SK-N-MC (cell line): ENCODE data around the gene SETD1A.

Experiments used
- DNase-seq: peaks from one replicate; pipeline ENCODE4 v3.0.0-alpha.2; 2011; ENCODE audit warnings: low read depth, low spot score
- H3K27ac ChIP-seq: fragments of 200-600 bp; sonication (generic); 2 replicates; pipeline ENCODE4 v1.5.1; 2016; ENCODE audit warnings: mixed run types
- H3K36me3 ChIP-seq: fragments of 200-600 bp; sonication (generic); 2 replicates; pipeline ENCODE4 v1.6.1; 2017; ENCODE audit warnings: antibody characterized with exemption, low read length, mixed read lengths; ENCODE audit not compliant: insufficient read depth
- H3K4me3 ChIP-seq: fragments of 200-600 bp; sonication (generic); 2 replicates; pipeline ENCODE4 v1.5.1; 2016
- H3K9ac ChIP-seq: fragments of 200-600 bp; sonication (generic); 2 replicates; pipeline ENCODE4 v1.8.0; 2017; ENCODE audit warnings: mixed run types, mixed read lengths; ENCODE audit not compliant: insufficient read length
- H3K9me3 ChIP-seq: fragments of 200-600 bp; sonication (generic); 2 replicates; pipeline ENCODE4 v1.6.1; 2017; ENCODE audit warnings: low read depth, mild to moderate bottlenecking, antibody characterized with exemption, low read length, moderate library complexity, mixed read lengths
- EZH2 ChIP-seq: fragments of 200-600 bp; sonication (generic); IDR thresholded peaks from one replicate; pipeline ENCODE4 v1.6.1; 2017; ENCODE audit warnings: antibody characterized with exemption
- FOXP2 ChIP-seq: optimal IDR thresholded peaks from 2 replicates; pipeline ENCODE3; 2011; ENCODE audit warnings: mild to moderate bottlenecking, moderate library complexity; ENCODE audit not compliant: insufficient read depth; ENCODE audit errors: extremely low read length, control extremely low read depth
- POLR2AphosphoS5 ChIP-seq: IDR thresholded peaks from 2 replicates; pipeline ENCODE4 v1.6.1; 2012; ENCODE audit warnings: mild to moderate bottlenecking, low read depth, low read length, borderline replicate concordance

Gene SETD1A

GRCh38 chr16:30987581-30988190, 30.1 kb downstream of the SETD1A start:
- TF ChIP-seq EZH2 (no peak), POLR2AphosphoS5 (no peak), FOXP2 (no peak)
- Histone ChIP-seq H3K36me3 (peaks cover 6% of the 10 kb centered on the region; the same call in 1 of the 2 replicates), H3K9ac (no peak overlapping the region), H3K27ac (no peak overlapping the region), H3K4me3 (no peak overlapping the region), H3K9me3 (no peaks in the 10 kb centered on the region)
- DNase-seq: no peak

- Histone ChIP-seq H3K36me3 (no peaks in the 10 kb centered on the region; the same call in 1 of the 2 replicates), H3K4me3 (no peak overlapping the region), H3K9ac (no peak overlapping the region), H3K9me3 (no peaks in the 10 kb centered on the region), H3K27ac (no peak overlapping the region)
- no peak for DNase-seq
- TF ChIP-seq EZH2: no peak
- TF ChIP-seq FOXP2: no peak
- TF ChIP-seq POLR2AphosphoS5: no peak
These were observed 32.0 kb downstream of the SETD1A start for GRCh38 chr16:30989469-30990047.

DNA sequence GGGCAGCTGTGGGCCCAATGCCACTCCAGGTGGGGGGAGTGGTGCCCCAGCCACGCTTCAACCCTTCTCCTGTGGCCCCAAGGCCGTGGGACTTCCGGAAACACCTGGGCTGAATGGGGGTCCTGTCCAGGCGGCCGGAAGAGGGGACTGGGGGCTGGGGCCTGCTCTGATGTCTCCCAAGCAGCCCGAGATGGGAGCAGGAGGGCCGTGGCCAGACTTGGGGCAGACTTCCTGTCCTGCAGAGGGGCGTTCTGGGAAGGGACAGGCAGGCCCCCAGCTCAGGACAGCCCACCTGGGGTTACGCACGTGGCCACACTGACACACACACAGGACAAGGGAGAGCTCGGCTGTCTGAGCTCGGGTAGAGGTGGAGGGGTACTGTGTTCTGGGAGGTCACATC, 32.6 kb downstream of the SETD1A start:
- Histone ChIP-seq H3K36me3 (no peaks in the 10 kb centered on the region), H3K9ac (no peak overlapping the region), H3K27ac (no peak overlapping the region), H3K9me3 (no peaks in the 10 kb centered on the region), H3K4me3 (no peak overlapping the region)
- TF ChIP-seq EZH2 (no peak), FOXP2 (no peak), POLR2AphosphoS5 (no peak)
- no peak for DNase-seq

DNA sequence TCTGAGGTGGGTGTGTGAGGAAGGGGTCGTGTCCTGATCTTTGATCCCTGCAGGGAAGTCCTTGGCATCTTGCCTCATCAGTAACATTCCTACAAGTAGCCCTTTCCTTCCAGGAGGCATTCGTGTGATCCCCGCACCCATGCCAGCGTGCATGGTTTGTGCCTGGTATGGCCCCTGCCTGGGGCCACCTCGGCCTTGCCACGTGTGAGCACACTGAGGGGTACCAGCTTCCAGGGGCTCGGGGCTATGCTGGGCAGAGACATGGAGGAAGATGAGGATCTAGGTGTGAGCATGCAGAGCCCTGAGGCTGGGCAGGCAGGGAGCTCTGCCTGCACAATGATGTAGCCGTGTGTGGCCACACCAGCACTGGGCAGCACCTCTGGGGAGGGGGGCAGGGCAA, 33.5 kb downstream of the SETD1A start:
- H3K4me3 ChIP-seq: no peak overlapping the region
- no peak for DNase-seq
- no peak overlapping the region for H3K9ac ChIP-seq
- no peak for TF ChIP-seq FOXP2
- no peak for TF ChIP-seq POLR2AphosphoS5
- TF ChIP-seq EZH2: no peak
- H3K27ac ChIP-seq: no peak overlapping the region
- H3K36me3 ChIP-seq: no peaks in the 10 kb centered on the region
- H3K9me3 ChIP-seq: no peaks in the 10 kb centered on the region

DNA sequence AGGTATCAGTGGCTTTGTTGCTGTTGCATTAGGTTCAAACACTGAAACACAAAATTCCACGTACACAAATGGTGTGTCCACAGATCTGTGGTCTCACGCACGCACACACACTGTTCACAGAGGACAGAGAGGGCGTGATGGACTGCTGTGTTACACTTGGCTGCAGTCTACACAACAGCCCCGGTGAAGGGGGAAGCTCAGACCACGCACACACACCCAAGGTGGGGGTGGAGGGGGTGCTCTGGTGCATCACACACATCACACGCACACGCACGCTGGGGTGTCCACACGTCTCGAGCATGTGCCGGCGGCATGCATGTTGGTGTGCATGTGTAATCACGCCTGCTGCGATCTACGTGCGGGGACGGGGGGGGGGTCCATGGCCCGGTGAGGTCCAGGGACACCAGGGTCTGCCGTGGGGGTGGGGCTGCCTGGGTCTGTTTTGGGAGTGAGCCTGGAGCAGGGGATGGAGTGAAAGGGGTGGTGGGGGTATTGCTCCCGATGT, 34.8 kb downstream of the SETD1A start:
- no peaks in the 10 kb centered on the region for H3K36me3 ChIP-seq
- no peak overlapping the region for H3K4me3 ChIP-seq
- no peak overlapping the region for H3K9ac ChIP-seq

GRCh38 chr16:30992931-30993816, 35.6 kb downstream of the SETD1A start:
- H3K27ac ChIP-seq: no peak overlapping the region
- DNase-seq: no peak

More for the DNA sequence above, 34.8 kb downstream of the SETD1A start:
- no peak overlapping the region for H3K27ac ChIP-seq
- H3K9me3 ChIP-seq: no peaks in the 10 kb centered on the region
- TF ChIP-seq POLR2AphosphoS5 (no peak), FOXP2 (no peak), EZH2 (no peak)
- no peak for DNase-seq

DNA sequence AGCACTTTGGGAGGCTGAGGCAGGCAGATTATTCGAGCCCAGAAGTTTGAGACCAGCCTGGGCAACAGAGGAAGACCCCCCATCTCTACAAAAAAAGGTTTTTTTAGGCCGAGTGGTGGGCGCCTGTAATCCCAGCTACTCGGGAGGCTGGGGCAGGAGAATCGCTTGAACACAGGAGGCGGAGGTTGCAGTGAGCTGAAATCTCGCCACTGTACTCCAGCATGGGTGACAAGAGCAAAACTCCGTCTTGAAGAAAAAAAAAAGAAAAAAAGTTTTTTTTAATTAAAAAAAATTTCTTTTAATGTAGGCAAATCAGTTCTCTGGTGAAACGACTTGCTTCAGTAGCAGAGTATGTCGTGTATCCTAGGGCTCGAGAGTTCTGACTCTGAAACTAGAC, 38.4 kb downstream of the SETD1A start:
- H3K9ac ChIP-seq: no peak overlapping the region
- H3K9me3 ChIP-seq: no peaks in the 10 kb centered on the region
- H3K36me3 ChIP-seq: no peaks in the 10 kb centered on the region
- H3K4me3 ChIP-seq: no peak overlapping the region
- H3K27ac ChIP-seq: no peak overlapping the region
- no peak for DNase-seq
- TF ChIP-seq POLR2AphosphoS5 (no peak), FOXP2 (no peak), EZH2 (no peak)

More at GRCh38 chr16:30992931-30993816, 35.6 kb downstream of the SETD1A start:
- Histone ChIP-seq H3K9me3 (no peaks in the 10 kb centered on the region), H3K9ac (no peak overlapping the region), H3K36me3 (no peaks in the 10 kb centered on the region), H3K4me3 (no peak overlapping the region)
- TF ChIP-seq POLR2AphosphoS5: no peak
- TF ChIP-seq EZH2: no peak
- TF ChIP-seq FOXP2: no peak

- peak overlapping the region; percentile 73 for H3K4me3 ChIP-seq
- no peaks in the 10 kb centered on the region for H3K36me3 ChIP-seq
- H3K9me3 ChIP-seq: no peaks in the 10 kb centered on the region
- H3K27ac ChIP-seq: no peak overlapping the region
- DNase-seq: no peak
- TF ChIP-seq FOXP2 (no peak), EZH2 (no peak), POLR2AphosphoS5 (no peak)
- no peak overlapping the region for H3K9ac ChIP-seq
These were observed 38.9 kb downstream of the SETD1A start for GRCh38 chr16:30996324-30996984.
